ENCODE measurements around the gene IQCH.

Gene IQCH

DNA sequence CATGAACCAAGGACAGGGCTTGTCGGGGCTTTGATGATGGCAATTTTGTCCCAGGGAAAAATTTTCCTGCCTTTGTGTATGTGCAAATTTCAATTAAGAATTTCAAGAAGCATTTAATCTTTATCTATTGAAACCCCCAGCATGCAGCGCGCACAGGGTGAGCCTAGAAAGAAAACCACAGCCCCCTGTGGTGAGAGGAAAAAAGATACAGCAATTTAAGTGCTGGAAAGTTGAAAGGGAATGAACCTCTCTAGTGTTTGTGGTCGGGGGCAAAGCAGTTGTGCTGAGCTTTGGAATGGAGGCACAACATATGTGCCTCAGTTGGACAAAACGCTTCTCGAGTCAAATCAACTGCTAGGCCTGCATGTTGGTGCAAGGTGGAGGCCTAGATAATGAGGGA lies 154.6 kb downstream of the IQCH start:
- TF ChIP-seq CTCF (IDR thresholded peaks at IDR 0.05; ENCODE audit: insufficient read depth, low read depth, low read length, missing control alignments), result no peak
- no peak overlapping the region for H3K4me3 ChIP-seq (ENCODE audit: low read length)
- no peak for DNase-seq (ENCODE audit: low read depth)

GRCh38 chr15:67411486-67411885 lies 156.9 kb downstream of the IQCH start:
- no peak overlapping the region for H3K4me3 ChIP-seq (ENCODE audit: low read length)
- no peak for TF ChIP-seq CTCF (IDR thresholded peaks at IDR 0.05; ENCODE audit: insufficient read depth, low read depth, low read length, missing control alignments)
- DNase-seq (ENCODE audit: low read depth), result no peak

DNA sequence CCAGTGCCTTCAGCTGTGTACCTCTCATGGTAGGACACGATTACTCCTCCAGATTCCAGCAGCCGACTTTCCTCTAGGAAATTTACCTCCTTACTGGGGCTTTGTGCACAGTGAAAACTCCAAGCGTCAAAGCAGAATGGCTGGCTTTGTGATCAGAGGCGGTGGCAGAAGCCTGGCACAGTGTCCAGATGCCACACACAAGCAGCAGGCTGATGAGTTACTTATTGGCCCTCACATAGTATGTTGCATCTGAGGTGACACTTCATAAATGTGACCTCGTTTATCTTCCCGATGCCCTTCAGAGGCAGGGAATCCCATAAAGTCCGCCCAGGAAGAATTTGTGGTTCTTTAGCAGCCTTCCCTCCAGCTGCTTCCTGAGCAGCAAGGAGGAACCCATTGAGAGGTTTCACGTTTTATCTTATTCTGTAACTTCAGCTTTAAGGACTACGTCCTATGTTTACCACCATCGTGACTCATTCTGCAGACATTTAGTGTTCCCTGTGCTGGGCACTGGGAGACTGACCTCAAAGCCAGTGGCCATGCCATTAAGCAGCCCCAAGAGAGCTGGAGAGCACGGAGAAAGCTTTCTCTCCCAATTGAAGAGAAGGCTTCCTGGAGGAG lies 159.3 kb downstream of the IQCH start:
- TF ChIP-seq CTCF (IDR thresholded peaks at IDR 0.05; ENCODE audit: insufficient read depth, low read depth, low read length, missing control alignments), result no peak
- peak; percentile 10 for DNase-seq (ENCODE audit: low read depth)
- no peak overlapping the region for H3K4me3 ChIP-seq (ENCODE audit: low read length)

- no peak for DNase-seq (ENCODE audit: low read depth)
- H3K4me3 ChIP-seq (ENCODE audit: low read length), result no peak overlapping the region
- no peak for TF ChIP-seq CTCF (IDR thresholded peaks at IDR 0.05; ENCODE audit: insufficient read depth, low read depth, low read length, missing control alignments)
Measured at GRCh38 chr15:67415181-67415580, 160.6 kb downstream of the IQCH start.

GRCh38 chr15:67416891-67417290 lies 162.3 kb downstream of the IQCH start:
- DNase-seq (ENCODE audit: low read depth), result no peak
- no peak overlapping the region for H3K4me3 ChIP-seq (ENCODE audit: low read length)
- TF ChIP-seq CTCF (IDR thresholded peaks at IDR 0.05; ENCODE audit: insufficient read depth, low read depth, low read length, missing control alignments), result no peak

DNA sequence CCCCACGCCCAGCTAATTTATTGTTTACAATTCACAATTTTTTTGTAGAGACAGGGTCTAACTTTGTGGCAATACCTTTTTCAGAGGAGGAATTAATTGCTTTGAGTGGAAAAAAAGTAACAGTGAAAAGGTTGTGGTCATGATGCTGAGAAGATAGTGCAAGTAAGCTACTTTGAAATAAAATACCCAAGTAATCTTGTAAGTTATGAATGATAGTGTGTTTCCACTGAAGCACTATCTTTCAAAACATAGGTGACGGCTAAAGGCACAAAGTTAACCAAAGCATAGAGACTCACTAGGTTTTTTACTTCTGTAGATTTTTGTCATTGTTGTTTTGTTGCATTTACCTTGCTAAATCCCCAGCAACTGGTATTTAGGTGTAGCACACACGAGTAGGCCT lies 165.1 kb downstream of the IQCH start:
- no peak for DNase-seq (ENCODE audit: low read depth)
- TF ChIP-seq CTCF (IDR thresholded peaks at IDR 0.05; ENCODE audit: insufficient read depth, low read depth, low read length, missing control alignments), result no peak
- H3K4me3 ChIP-seq (ENCODE audit: low read length), result no peak overlapping the region

GRCh38 chr15:67420137-67420536 lies 165.6 kb downstream of the IQCH start:
- no peak for TF ChIP-seq CTCF (IDR thresholded peaks at IDR 0.05; ENCODE audit: insufficient read depth, low read depth, low read length, missing control alignments)

More at GRCh38 chr15:67420137-67420536, 165.6 kb downstream of the IQCH start:
- no peak overlapping the region for H3K4me3 ChIP-seq (ENCODE audit: low read length)
- no peak for DNase-seq (ENCODE audit: low read depth)
